ENCODE data around the gene FAM81A.

DNA sequence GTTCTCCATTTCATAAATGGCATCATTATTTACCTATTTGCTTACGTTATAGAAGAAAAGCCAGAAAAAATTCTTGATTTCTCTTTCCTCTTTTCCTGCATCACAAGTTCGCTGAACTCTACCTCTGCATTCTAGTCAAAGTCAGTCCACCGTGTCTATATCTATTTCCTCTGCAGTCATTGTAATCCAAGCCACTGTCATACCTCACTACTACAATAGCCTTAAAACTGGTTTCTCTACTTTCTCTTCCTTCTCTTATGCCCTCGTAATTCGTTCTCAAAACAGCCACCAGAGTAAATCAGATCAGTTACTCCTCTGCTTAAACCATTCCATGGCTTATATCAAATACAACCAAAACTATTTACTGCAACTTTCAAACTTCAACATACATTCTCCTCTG is 13.4 kb upstream of the FAM81A start:
- TF ChIP-seq EP300 (IDR thresholded peaks at IDR 0.05; ENCODE audit: low read depth) (no peak), POLR2A (IDR thresholded peaks at IDR 0.05) (no peak)
- TF ChIP-seq, protein P1, sequence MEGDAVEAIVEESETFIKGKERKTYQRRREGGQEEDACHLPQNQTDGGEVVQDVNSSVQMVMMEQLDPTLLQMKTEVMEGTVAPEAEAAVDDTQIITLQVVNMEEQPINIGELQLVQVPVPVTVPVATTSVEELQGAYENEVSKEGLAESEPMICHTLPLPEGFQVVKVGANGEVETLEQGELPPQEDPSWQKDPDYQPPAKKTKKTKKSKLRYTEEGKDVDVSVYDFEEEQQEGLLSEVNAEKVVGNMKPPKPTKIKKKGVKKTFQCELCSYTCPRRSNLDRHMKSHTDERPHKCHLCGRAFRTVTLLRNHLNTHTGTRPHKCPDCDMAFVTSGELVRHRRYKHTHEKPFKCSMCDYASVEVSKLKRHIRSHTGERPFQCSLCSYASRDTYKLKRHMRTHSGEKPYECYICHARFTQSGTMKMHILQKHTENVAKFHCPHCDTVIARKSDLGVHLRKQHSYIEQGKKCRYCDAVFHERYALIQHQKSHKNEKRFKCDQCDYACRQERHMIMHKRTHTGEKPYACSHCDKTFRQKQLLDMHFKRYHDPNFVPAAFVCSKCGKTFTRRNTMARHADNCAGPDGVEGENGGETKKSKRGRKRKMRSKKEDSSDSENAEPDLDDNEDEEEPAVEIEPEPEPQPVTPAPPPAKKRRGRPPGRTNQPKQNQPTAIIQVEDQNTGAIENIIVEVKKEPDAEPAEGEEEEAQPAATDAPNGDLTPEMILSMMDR (IDR thresholded peaks at IDR 0.05): no peak

All from transverse colon (tissue), 3 donors.